ENCODE data around the gene NOD2.

NOD2 gene

DNA sequence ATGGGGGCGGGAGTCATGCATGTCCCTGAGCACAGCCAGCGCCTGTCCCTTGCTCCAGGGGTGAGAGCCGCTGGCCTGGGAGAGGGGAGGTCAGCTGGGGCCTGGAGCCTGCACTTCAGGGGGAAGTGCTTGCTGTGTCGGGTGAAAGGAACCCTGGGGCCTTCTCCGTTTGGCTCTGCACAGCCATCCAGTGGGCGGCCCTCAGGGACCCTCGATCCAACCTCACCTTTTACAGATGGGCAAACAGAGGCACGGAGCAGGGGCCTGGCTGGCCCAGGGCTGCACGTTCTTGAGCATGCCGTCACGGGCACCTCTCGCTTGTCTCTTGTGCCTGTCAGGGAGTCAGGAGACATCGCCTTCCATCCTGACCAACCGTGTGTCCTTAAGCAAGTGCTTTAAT is 14.1 kb upstream of the NOD2 start:
- no peaks in the 10 kb centered on the region for H3K27me3 ChIP-seq (ENCODE audit: control insufficient read depth in 3 of 3, insufficient read depth in 3 of 3, low read depth in 1 of 3, low read length in 3 of 3)
- no peak overlapping the region for H3K4ac ChIP-seq (ENCODE audit: low read length)
- H3K4me2 ChIP-seq (ENCODE audit: insufficient read depth, low read length, poor library complexity, severe bottlenecking) = no peak overlapping the region
- H3K23ac ChIP-seq (ENCODE audit: low read depth, low read length, poor library complexity) = peak overlapping the region; percentile 13
- H3K4me1 ChIP-seq (ENCODE audit: control insufficient read depth in 2 of 2, insufficient read depth in 1 of 2, low read depth in 1 of 2, low read length in 2 of 2) = no peaks in the 10 kb centered on the region
- no peak overlapping the region for H4K8ac ChIP-seq (ENCODE audit: low read depth, low read length)
- no CpG with 5 or more reads among the region's 14 CpGs for WGBS, 2 donors (ENCODE audit: extremely low coverage in 2 of 2, insufficient read length in 2 of 2, insufficient replicate concordance in 1 of 2)
- no peaks in the 10 kb centered on the region for H3K36me3 ChIP-seq (replicated peaks in 1 of 2; ENCODE audit: control insufficient read depth in 2 of 2, insufficient read depth in 2 of 2, low read length in 2 of 2)
- DNase-seq (ENCODE audit: low spot score) = no peak
- no peak overlapping the region for H2BK120ac ChIP-seq (ENCODE audit: low read depth, low read length)
- H3K9ac ChIP-seq (ENCODE audit: low read depth, low read length, poor library complexity) = peak overlapping the region; percentile 47
- no peak overlapping the region for H2AFZ ChIP-seq (ENCODE audit: low read length)
- no peak overlapping the region for H2BK5ac ChIP-seq (ENCODE audit: low read length)
- no peak overlapping the region for H3K27ac ChIP-seq (replicated peaks; ENCODE audit: low read length)
- no peaks in the 10 kb centered on the region for H3K79me1 ChIP-seq (ENCODE audit: low read depth, low read length)
- H2AK5ac ChIP-seq (ENCODE audit: low read depth, low read length) = no peak overlapping the region
- H2BK15ac ChIP-seq (ENCODE audit: low read length) = no peak overlapping the region
- peak overlapping the region; percentile 53 for H3K18ac ChIP-seq (ENCODE audit: low read length)
- no peaks in the 10 kb centered on the region for H3K9me3 ChIP-seq (replicated peaks in 1 of 2; ENCODE audit: control insufficient read depth in 2 of 2, insufficient read depth in 1 of 2, low read depth in 1 of 2, low read length in 2 of 2)
- no peak overlapping the region for H3K4me3 ChIP-seq (ENCODE audit: low read length in 2 of 2)
- H4K91ac ChIP-seq (ENCODE audit: low read depth, low read length, poor library complexity) = no peak overlapping the region
- H2BK12ac ChIP-seq (ENCODE audit: low read length) = no peak overlapping the region
- no peak overlapping the region for H3K14ac ChIP-seq (ENCODE audit: low read length)

- Histone ChIP-seq H4K91ac (ENCODE audit: low read depth, low read length, poor library complexity) (no peak overlapping the region), H3K79me1 (ENCODE audit: low read depth, low read length) (no peaks in the 10 kb centered on the region), H2BK5ac (ENCODE audit: low read length) (no peak overlapping the region), H2AFZ (ENCODE audit: low read length) (no peak overlapping the region), H3K36me3 (replicated peaks in 1 of 2; ENCODE audit: control insufficient read depth in 2 of 2, insufficient read depth in 2 of 2, low read length in 2 of 2) (no peaks in the 10 kb centered on the region), H2BK15ac (ENCODE audit: low read length) (no peak overlapping the region), H3K14ac (ENCODE audit: low read length) (no peak overlapping the region), H3K9ac (ENCODE audit: low read depth, low read length, poor library complexity) (no peak overlapping the region), H2BK12ac (ENCODE audit: low read length) (no peak overlapping the region), H3K4me1 (ENCODE audit: control insufficient read depth in 2 of 2, insufficient read depth in 1 of 2, low read depth in 1 of 2, low read length in 2 of 2) (no peaks in the 10 kb centered on the region), H2AK5ac (ENCODE audit: low read depth, low read length) (no peak overlapping the region), H3K18ac (ENCODE audit: low read length) (no peak overlapping the region), H3K4ac (ENCODE audit: low read length) (no peak overlapping the region), H3K4me2 (ENCODE audit: insufficient read depth, low read length, poor library complexity, severe bottlenecking) (no peak overlapping the region), H3K9me3 (replicated peaks in 1 of 2; ENCODE audit: control insufficient read depth in 2 of 2, insufficient read depth in 1 of 2, low read depth in 1 of 2, low read length in 2 of 2) (no peaks in the 10 kb centered on the region), H3K4me3 (ENCODE audit: low read length in 2 of 2) (no peak overlapping the region), H3K23ac (ENCODE audit: low read depth, low read length, poor library complexity) (peak overlapping the region; percentile 13), H3K27ac (replicated peaks; ENCODE audit: low read length) (no peak overlapping the region), H2BK120ac (ENCODE audit: low read depth, low read length) (no peak overlapping the region), H4K8ac (ENCODE audit: low read depth, low read length) (no peak overlapping the region), H3K27me3 (ENCODE audit: control insufficient read depth in 3 of 3, insufficient read depth in 3 of 3, low read depth in 1 of 3, low read length in 3 of 3) (no peaks in the 10 kb centered on the region)
- DNase-seq (ENCODE audit: low spot score) = no peak
- WGBS, 2 donors (ENCODE audit: extremely low coverage in 2 of 2, insufficient read length in 2 of 2, insufficient replicate concordance in 1 of 2) = no CpG with 5 or more reads among the region's 6 CpGs
These were observed 13.5 kb upstream of the NOD2 start for GRCh38 chr16:50679676-50680555.

- Histone ChIP-seq H3K4me2 (ENCODE audit: insufficient read depth, low read length, poor library complexity, severe bottlenecking) (no peak overlapping the region), H3K27ac (replicated peaks; ENCODE audit: low read length) (no peak overlapping the region), H2BK120ac (ENCODE audit: low read depth, low read length) (no peak overlapping the region), H3K4ac (ENCODE audit: low read length) (no peak overlapping the region), H2AFZ (ENCODE audit: low read length) (no peak overlapping the region), H4K91ac (ENCODE audit: low read depth, low read length, poor library complexity) (no peak overlapping the region), H3K79me1 (ENCODE audit: low read depth, low read length) (no peaks in the 10 kb centered on the region), H2BK15ac (ENCODE audit: low read length) (no peak overlapping the region), H3K9ac (ENCODE audit: low read depth, low read length, poor library complexity) (no peak overlapping the region), H2BK12ac (ENCODE audit: low read length) (no peak overlapping the region), H2AK5ac (ENCODE audit: low read depth, low read length) (no peak overlapping the region), H3K18ac (ENCODE audit: low read length) (no peak overlapping the region), H3K23ac (ENCODE audit: low read depth, low read length, poor library complexity) (no peak overlapping the region), H3K9me3 (replicated peaks in 1 of 2; ENCODE audit: control insufficient read depth in 2 of 2, insufficient read depth in 1 of 2, low read depth in 1 of 2, low read length in 2 of 2) (no peaks in the 10 kb centered on the region), H4K8ac (ENCODE audit: low read depth, low read length) (no peak overlapping the region), H2BK5ac (ENCODE audit: low read length) (no peak overlapping the region), H3K4me1 (ENCODE audit: control insufficient read depth in 2 of 2, insufficient read depth in 1 of 2, low read depth in 1 of 2, low read length in 2 of 2) (no peaks in the 10 kb centered on the region), H3K14ac (ENCODE audit: low read length) (no peak overlapping the region), H3K4me3 (ENCODE audit: low read length in 2 of 2) (no peak overlapping the region), H3K27me3 (ENCODE audit: control insufficient read depth in 3 of 3, insufficient read depth in 3 of 3, low read depth in 1 of 3, low read length in 3 of 3) (no peaks in the 10 kb centered on the region), H3K36me3 (replicated peaks in 1 of 2; ENCODE audit: control insufficient read depth in 2 of 2, insufficient read depth in 2 of 2, low read length in 2 of 2) (no peaks in the 10 kb centered on the region)
- WGBS, 2 donors (ENCODE audit: extremely low coverage in 2 of 2, insufficient read length in 2 of 2, insufficient replicate concordance in 1 of 2) = no CpG with 5 or more reads among the region's 3 CpGs
- no peak for DNase-seq (ENCODE audit: low spot score)
These were observed 12.9 kb upstream of the NOD2 start for GRCh38 chr16:50680556-50680893.

DNA sequence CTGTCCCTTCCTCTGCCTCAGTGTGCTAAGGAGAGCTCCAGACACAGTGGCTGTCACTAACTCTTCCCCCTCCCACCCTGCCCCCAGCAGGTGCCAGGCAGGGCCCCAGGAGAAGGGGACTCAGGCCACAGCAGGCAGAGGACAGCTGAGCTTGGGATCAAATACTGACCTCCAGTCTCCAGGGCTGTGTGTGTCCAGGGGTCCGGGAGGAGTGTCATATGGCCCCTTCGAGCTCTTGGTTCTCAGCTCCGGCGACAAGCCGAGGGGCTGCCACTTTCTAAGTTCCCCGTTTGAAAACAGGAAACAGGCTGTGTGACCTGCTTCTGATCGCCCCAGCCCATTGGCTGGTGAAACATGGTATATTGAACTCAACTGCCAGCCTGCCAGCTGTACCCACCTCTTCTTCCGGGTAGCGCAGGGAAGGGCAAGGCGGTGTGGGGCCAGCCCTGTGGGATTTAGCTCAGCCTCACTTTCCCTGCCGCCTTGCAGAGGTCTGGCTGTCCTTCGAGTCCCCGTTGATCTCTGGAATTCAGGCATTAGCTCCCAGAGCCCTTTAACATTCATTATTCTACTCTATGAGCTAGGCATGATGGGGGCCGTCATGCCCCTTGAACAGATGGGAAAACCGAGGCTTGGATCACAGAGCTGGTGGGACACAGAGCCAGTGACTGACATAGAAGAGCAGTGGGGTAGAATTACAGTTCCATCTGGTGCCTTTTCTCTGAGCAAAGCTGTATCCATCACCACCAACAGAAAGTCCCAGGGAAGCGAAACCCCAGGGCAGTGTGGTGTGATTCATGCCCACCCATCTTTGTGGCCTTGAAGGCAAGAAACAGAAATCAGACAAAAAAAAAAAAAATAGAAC is 12.2 kb upstream of the NOD2 start, which contains the start of gene SNX20:
Gene SNX20, minus strand, starts transcription at position 292 of the 865 bp plus-strand sequence. CDS start 3,786 bp downstream, outside the sequence.
- Histone ChIP-seq H3K79me1 (ENCODE audit: low read depth, low read length) (no peaks in the 10 kb centered on the region), H2BK5ac (ENCODE audit: low read length) (no peak within 1 kb of the TSS), H3K23ac (ENCODE audit: low read depth, low read length, poor library complexity) (peak within 1 kb of the TSS; percentile 16), H2AFZ (ENCODE audit: low read length) (no peak within 1 kb of the TSS), H2BK12ac (ENCODE audit: low read length) (no peak within 1 kb of the TSS), H3K4me2 (ENCODE audit: insufficient read depth, low read length, poor library complexity, severe bottlenecking) (no peak within 1 kb of the TSS), H3K14ac (ENCODE audit: low read length) (peak within 1 kb of the TSS; percentile 42), H3K4me1 (ENCODE audit: control insufficient read depth in 2 of 2, insufficient read depth in 1 of 2, low read depth in 1 of 2, low read length in 2 of 2) (no peaks in the 10 kb centered on the region), H4K91ac (ENCODE audit: low read depth, low read length, poor library complexity) (no peak within 1 kb of the TSS), H2AK5ac (ENCODE audit: low read depth, low read length) (no peak within 1 kb of the TSS), H2BK15ac (ENCODE audit: low read length) (no peak within 1 kb of the TSS), H3K9ac (ENCODE audit: low read depth, low read length, poor library complexity) (no peak within 1 kb of the TSS), H3K4me3 (ENCODE audit: low read length in 2 of 2) (no peak within 1 kb of the TSS), H3K4ac (ENCODE audit: low read length) (no peak within 1 kb of the TSS), H3K18ac (ENCODE audit: low read length) (peak within 1 kb of the TSS; percentile 18), H3K9me3 (replicated peaks in 1 of 2; ENCODE audit: control insufficient read depth in 2 of 2, insufficient read depth in 1 of 2, low read depth in 1 of 2, low read length in 2 of 2) (no peaks in the 10 kb centered on the region), H3K36me3 (replicated peaks in 1 of 2; ENCODE audit: control insufficient read depth in 2 of 2, insufficient read depth in 2 of 2, low read length in 2 of 2) (no peaks in the 10 kb centered on the region), H2BK120ac (ENCODE audit: low read depth, low read length) (no peak within 1 kb of the TSS), H4K8ac (ENCODE audit: low read depth, low read length) (no peak within 1 kb of the TSS), H3K27ac (replicated peaks; ENCODE audit: low read length) (no peak within 1 kb of the TSS), H3K27me3 (ENCODE audit: control insufficient read depth in 3 of 3, insufficient read depth in 3 of 3, low read depth in 1 of 3, low read length in 3 of 3) (no peaks in the 10 kb centered on the region)
- no CpG with 5 or more reads among the region's 16 CpGs for WGBS, 2 donors (ENCODE audit: extremely low coverage in 2 of 2, insufficient read length in 2 of 2, insufficient replicate concordance in 1 of 2)
- DNase-seq (ENCODE audit: low spot score) = no peak

Measured in neuronal stem cell (in vitro differentiated cells).